ENCODE data around the gene UST. TPM values are rescaled to one million over a fixed set of nuclear protein-coding genes. Genes with fewer than 3 reads are reported as not detected.

UST gene
- total and polyA plus RNA-seq, 2 of the 8 experiments (the other 6 are each of a cell fraction or from before 2014, with no cell fraction given): 13.5 to 34.5 TPM

DNA sequence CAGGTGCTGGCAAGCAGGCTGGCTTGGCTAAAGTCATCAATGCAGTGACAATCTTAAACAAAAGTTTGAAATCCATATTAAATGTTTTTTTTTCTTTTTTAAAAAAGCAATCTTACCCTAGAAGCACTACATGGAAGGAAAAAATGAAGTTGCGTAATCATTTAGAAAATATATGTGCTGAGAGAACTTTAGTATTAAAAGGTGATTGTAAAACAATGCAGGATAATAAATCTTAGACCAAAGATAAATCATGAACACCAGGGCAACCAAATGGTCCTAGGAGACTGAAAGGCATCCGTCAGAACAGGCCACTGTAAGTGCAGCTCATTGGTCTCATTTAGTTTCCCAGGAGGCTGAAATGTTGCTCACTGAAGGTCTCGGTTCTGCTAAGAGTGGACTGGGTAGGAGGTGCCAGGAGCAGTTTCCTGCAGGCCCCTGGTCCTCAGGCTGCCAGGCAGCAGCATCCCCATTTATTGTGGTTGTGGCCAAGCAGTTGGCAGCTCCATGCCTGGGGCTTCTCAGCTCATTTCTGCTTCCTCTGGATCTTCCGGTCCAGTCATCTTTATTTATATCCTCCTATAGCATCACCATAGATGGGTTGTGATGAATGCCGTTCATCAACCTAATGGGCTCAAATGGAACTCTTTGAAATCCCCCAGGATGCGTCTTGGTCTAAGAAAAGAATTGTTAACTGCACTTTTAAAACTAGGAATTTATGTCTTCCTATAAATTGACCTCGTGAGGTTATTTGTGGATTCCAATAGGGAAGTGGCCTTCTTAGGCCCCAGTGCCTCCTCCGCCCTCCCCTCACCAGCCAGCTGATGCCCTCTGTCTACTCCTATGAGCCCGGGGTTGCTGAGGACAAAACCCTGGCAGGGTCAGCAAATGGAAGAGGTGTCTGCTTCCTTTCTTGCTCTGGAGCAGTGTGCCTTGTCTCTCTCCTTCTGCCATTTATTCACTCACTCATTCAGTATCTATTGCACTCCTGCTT, 269.0 kb downstream of the UST start:
- Histone ChIP-seq H3K9me3 (ENCODE audit: insufficient read depth in 2 of 2, low read depth in 1 of 2, low read length in 1 of 2) (no peaks in the 10 kb centered on the region), H3K27ac (ENCODE audit: low read depth, low read length) (no peak overlapping the region), H3K4ac (replicated peaks; ENCODE audit: insufficient read length, low read depth, low read length) (peak overlapping the region; percentile 49), H2AFZ (ENCODE audit: low read length) (no peak overlapping the region), H3K9ac (replicated peaks in 1 of 4; ENCODE audit: extremely low read depth in 1 of 4, low read depth in 3 of 4, low read length in 3 of 4) (no peak overlapping the region), H3K79me1 (ENCODE audit: low read depth, low read length) (no peaks in the 10 kb centered on the region), H3K27me3 (replicated peaks in 1 of 4; ENCODE audit: control insufficient read depth in 3 of 4, extremely low read depth in 1 of 4, insufficient read depth in 3 of 4, low read length in 3 of 4) (no peaks in the 10 kb centered on the region), H4K91ac (replicated peaks; ENCODE audit: insufficient read length, low read length) (peak overlapping the region; percentile 97), H2AK5ac (ENCODE audit: low read depth, low read length) (peak overlapping the region; percentile 83), H3K4me3 (ENCODE audit: extremely low read depth in 1 of 4, insufficient read depth in 2 of 4, low read depth in 3 of 4, low read length in 4 of 4) (no peak overlapping the region), H3K23ac (ENCODE audit: insufficient read length) (no peak overlapping the region), H2BK20ac (ENCODE audit: low read length) (peak overlapping the region; percentile 98), H3K14ac (ENCODE audit: insufficient read length) (no peak overlapping the region), H2BK5ac (ENCODE audit: low read depth, low read length) (peak overlapping the region; percentile 96; the same call in 1 of the 2 replicates), H3K56ac (replicated peaks; ENCODE audit: insufficient read length, low read depth, low read length) (no peak overlapping the region), H2BK12ac (ENCODE audit: low read depth, low read length) (peak overlapping the region; percentile 64; the same call in 1 of the 2 replicates), H3K4me1 (replicated peaks in 1 of 4; ENCODE audit: control insufficient read depth in 3 of 4, insufficient read depth in 4 of 4, low read length in 3 of 4) (peaks cover 7 to 20% (median 13%) of the 10 kb centered on the region in 4 experiments; a peak in 5 of 7 replicates), H4K20me1 (replicated peaks in 1 of 2; ENCODE audit: control insufficient read depth in 1 of 2, insufficient read depth in 2 of 2, low read length in 2 of 2) (no peaks in the 10 kb centered on the region), H4K5ac (ENCODE audit: insufficient read length, low read depth, low read length) (no peak overlapping the region), H3K18ac (ENCODE audit: extremely low read depth, low read length) (no peak overlapping the region), H3K4me2 (ENCODE audit: insufficient read depth in 1 of 2, low read depth in 2 of 2, low read length in 2 of 2) (peak overlapping the region; percentile 45 to 61; a peak in 2 of 4 replicates), H3K36me3 (ENCODE audit: control insufficient read depth in 2 of 4, insufficient read depth in 4 of 4, low read length in 3 of 4) (peaks cover 2 to 10% (median 9%) of the 10 kb centered on the region in 4 experiments; a peak in 5 of 8 replicates), H3K23me2 (ENCODE audit: low read depth, low read length) (no peaks in the 10 kb centered on the region), H2BK15ac (ENCODE audit: low read length) (peak overlapping the region; percentile 63; the same call in 1 of the 2 replicates), H3K79me2 (ENCODE audit: control insufficient read depth in 1 of 2, insufficient read depth in 2 of 2, low read length in 2 of 2) (no peaks in the 10 kb centered on the region; a peak in 1 of 4 replicates), H2BK120ac (replicated peaks; ENCODE audit: low read depth, low read length) (peak overlapping the region; percentile 25), H4K8ac (ENCODE audit: extremely low read depth, insufficient read depth, low read length) (no peak overlapping the region)
- TF ChIP-seq SRF (IDR thresholded peaks at IDR 0.05; ENCODE audit: low read depth, low read length): no peak
- no peak for TF ChIP-seq TAF1 (IDR thresholded peaks at IDR 0.05; ENCODE audit: low read depth, low read length)
- peak; percentile 86; the same call in 1 of the 2 replicates for TF ChIP-seq CEBPB (IDR thresholded peaks at IDR 0.05; ENCODE audit: low read depth, low read length)
- TF ChIP-seq SIX5 (IDR thresholded peaks at IDR 0.05; ENCODE audit: low read depth, low read length): no peak
- DNase-seq (ENCODE audit: low read depth in 1 of 2, low spot score in 2 of 2): no peak
- 91% methylated on average over 9 of the region's 9 CpGs; no CpG with 5 or more reads in 1 of the 2 experiments for WGBS, 2 experiments (ENCODE audit: extremely low coverage in 1 of 2, insufficient coverage in 1 of 2, insufficient read length in 1 of 2, insufficient replicate concordance in 2 of 2, low coverage in 1 of 2, low lambda C conversion rate in 2 of 2, missing lambda C conversion rate in 1 of 2)
- ChIA-PET POLR2A (ENCODE audit: partially characterized antibody) (interaction anchor here (1.1 to 1.7 kb wide), 3 partner anchors 10 to 387 kb away, joined by 3 to 6 read pairs (median 3); no protein-coding TSS in a partner anchor), CTCF (ENCODE audit: partially characterized antibody) (interaction anchor here (1.2 to 7.1 kb wide), 2 partner anchors 11 to 45 kb away, joined by 3 to 52 read pairs; no protein-coding TSS in a partner anchor)
- FAIRE-seq: no peak

All from H1 (cell line).